ENCODE results near the gene CBLC. TPM values are rescaled to one million over a fixed set of nuclear protein-coding genes. Genes with fewer than 3 reads are reported as not detected.
"Not testable (repeated sequence)": the region's sequence is repeated elsewhere in the genome, so short reads cannot be mapped to it uniquely, and the experiment has no call there.

The CBLC gene
- polyA plus RNA-seq, 3 donors, result 0.45 to 11.1 (median 2.0) TPM

DNA sequence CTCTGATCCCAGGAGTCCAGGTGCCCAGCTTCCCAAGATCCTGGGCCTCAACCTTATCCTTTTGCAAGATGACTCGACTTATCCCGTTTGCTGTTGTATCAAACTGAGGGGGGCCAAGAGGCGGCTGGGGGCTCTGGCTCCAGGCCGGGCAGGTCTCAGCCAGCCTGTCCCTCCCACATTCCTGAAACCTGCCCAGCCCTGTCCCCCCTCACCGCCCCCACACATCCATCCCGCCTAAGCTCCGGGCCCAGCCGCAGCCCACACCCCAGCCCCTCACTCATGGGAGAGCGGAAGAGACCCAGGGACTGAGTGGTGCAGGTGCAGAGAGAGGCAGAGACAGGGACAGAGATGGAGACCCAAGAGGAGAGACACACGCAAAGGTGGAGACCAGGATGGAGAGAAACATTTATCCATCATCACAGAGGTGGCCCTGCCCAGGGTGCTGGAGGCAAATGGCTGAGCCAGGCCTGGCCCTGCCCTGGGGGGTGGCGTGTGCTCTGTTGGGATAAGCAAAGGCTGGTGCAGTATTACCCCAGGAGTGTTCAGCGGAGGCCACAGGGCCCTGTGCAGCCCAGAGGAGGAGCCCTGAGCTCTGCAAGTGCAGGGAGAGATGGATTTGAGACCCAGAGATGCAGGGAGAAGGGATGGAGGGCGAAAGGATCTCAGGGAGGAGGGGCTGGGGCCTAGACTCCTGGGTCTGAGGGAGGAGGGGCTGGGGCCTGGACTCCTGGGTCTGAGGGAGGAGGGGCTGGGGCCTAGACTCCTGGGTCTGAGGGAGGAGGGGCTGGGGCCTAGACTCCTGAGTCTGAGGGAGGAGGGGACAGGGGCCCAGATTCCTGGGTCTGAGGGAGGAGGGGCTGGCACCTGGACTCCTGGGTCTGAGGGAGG, 32.8 kb downstream of the CBLC start:
- WGBS, 3 donors, result 74 to 81% (median 78%) methylated on average over 13 of the region's 13 CpGs
- no peak overlapping the region for H3K27ac ChIP-seq (ENCODE audit: low read depth, low read length)

- WGBS, 3 donors, result 92 to 94% (median 93%) methylated on average over 6 to 7 of the region's 7 CpGs
- no peak overlapping the region for H3K27ac ChIP-seq (ENCODE audit: low read depth, low read length)
Observed at GRCh38 chr19:44811122-44811419, 33.4 kb downstream of the CBLC start.

GRCh38 chr19:44812142-44812718, 34.5 kb downstream of the CBLC start:
- no peak overlapping the region for H3K27ac ChIP-seq (ENCODE audit: low read depth, low read length)
- WGBS, 3 donors, result 91 to 94% (median 92%) methylated on average over 26 to 28 of the region's 28 CpGs

GRCh38 chr19:44813070-44813840, 35.6 kb downstream of the CBLC start:
- no peak overlapping the region for H3K27ac ChIP-seq (ENCODE audit: low read depth, low read length)
- 86 to 90% (median 87%) methylated on average over 38 of the region's 38 CpGs for WGBS, 3 donors

DNA sequence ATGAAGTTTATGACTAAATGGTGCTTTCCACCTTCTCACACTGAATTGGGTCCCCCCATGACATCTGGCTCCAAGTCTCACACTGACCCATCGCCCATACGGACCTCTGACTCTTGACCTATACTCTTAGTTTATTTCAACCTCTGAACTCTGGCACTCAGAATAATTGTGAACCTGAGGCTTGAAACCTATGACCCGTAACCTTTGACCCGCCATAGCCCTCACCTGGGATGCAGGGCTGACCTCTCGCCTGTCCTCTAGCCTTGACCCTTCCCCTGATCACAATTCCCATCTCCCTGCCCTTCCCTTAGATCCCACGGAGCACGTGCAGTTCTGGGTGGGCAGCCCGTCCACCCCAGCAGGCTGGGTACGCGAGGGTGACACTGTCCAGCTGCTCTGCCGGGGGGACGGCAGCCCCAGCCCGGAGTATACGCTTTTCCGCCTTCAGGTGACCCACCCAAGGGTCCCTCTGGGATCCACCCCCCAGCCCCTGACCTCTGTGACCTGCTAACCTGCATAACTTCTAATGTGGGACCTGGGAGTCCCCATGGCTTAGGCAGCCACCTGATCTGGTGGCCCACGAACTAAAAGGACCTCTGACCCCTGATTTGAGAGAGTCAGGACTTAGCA, 36.3 kb downstream of the CBLC start:
- 92 to 94% (median 94%) methylated on average over 16 of the region's 16 CpGs for WGBS, 3 donors
- H3K27ac ChIP-seq (ENCODE audit: low read depth, low read length), result no peak overlapping the region

- 84 to 93% (median 86%) methylated on average over 17 of the region's 17 CpGs for WGBS, 3 donors
- no peak overlapping the region for H3K27ac ChIP-seq (ENCODE audit: low read depth, low read length)
Observed at GRCh38 chr19:44814517-44814916, 36.8 kb downstream of the CBLC start.

DNA sequence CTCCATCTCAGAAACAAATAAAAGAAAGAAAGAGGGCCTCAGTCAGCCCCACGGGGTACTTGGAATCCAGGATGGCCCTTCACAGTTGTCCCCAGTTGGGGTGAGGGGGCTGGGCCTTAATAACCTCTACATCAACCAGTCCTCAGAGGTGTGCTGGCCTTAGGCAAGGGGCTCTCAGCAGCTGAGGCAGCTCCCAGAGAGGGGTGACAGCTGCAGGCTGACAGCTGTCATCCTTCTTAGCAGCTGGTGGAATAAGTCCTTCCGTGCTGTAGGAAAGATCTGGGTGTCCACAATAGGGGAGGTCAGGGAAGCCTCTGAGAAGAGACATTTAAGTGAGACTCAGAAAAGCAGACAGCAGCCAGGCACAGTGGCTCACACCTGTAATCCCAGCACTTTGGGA, 38.6 kb downstream of the CBLC start:
- 74 to 81% (median 81%) methylated on average over 2 of the region's 2 CpGs for WGBS, 3 donors
- no peak overlapping the region for H3K27ac ChIP-seq (ENCODE audit: low read depth, low read length)

DNA sequence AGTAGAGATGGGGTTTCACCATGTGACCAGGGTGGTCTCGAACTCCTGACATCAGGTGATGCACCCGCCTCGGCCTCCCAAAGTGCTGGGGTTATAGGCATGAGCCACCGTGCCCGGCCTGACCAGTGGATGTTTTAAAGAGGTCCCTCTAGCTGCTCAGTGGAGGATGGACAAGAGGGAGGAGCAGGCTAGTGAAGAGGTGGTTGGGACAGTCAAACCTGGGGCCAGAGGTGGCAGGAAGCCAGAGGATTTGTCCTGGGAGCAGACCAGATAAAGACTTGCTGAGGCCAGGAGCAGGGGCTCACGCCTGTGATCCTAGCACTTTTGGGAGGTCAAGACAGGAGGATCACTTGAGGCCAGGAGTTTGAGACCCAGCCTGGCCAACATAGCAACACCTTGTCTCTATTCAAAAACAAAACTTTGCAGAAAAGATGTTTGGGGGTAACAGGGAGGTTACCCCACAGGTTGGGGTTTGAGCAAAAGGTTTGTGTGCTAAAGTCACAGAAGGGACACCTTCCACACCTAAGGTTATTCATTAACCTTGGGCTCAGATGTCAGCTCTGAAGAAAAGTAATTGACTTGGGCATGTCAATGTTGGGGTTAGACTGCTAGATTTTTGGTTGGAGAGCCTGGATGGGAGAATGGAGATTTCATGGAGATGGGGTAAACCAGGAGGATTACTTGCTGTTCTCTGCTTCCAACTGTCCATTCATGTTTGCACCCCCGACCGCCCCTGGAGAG, 40.2 kb downstream of the CBLC start:
- no peak overlapping the region for H3K27ac ChIP-seq (ENCODE audit: low read depth, low read length)
- 88 to 94% (median 93%) methylated on average over 8 of the region's 8 CpGs for WGBS, 3 donors

GRCh38 chr19:44818466-44819031, 40.9 kb downstream of the CBLC start:
- WGBS, 3 donors, result 82 to 90% (median 88%) methylated on average over 16 to 20 of the region's 20 CpGs

DNA sequence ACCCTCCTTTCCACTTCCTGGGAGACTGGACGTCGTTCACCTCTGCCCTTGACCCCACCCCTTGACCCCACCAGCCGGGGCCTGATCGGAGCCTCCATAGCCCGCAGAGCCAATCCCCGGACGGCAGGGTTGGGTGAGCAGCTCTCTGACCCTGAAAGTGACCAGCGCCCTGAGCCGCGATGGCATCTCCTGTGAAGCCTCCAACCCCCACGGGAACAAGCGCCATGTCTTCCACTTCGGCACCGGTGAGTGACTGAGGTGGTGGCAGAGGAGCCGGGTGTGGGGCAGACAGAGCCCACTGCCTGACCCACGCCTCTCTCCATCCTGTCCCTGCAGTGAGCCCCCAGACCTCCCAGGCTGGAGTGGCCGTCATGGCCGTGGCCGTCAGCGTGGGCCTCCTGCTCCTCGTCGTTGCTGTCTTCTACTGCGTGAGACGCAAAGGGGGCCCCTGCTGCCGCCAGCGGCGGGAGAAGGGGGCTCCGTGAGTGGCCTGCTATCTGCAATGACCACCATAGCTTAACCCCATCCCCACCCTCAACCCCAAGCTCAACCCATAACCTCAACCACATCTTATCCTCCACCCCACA, 41.6 kb downstream of the CBLC start:
- H3K27ac ChIP-seq (ENCODE audit: low read depth, low read length), result no peak overlapping the region
- 89 to 97% (median 91%) methylated on average over 28 of the region's 28 CpGs for WGBS, 3 donors

More at GRCh38 chr19:44818466-44819031, 40.9 kb downstream of the CBLC start:
- no peak overlapping the region for H3K27ac ChIP-seq (ENCODE audit: low read depth, low read length)

GRCh38 chr19:44820648-44821609, 43.2 kb downstream of the CBLC start:
- H3K27ac ChIP-seq (ENCODE audit: low read depth, low read length), result no peak overlapping the region
- WGBS, 3 donors, result 48 to 66% (median 58%) methylated on average over 29 to 34 of the region's 35 CpGs

DNA sequence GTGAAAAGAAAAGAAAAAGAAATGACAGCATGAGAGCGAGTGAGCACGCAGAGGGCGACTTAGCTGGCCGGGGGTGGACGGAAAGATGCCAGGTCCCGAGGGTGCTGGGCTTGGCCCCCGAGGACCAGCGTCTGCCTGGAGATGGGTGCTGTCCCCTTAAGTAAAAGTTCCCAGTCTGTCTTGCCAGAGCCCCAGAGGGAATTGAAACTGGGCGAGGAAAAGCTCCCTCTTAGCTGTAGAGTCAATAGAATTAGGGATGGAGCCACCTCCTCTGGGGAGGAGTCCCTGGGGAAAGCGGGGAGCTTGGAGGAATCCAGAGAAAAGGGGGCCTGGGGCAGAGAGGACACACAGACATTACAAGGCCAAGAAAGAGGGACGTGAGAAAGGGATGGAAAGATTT, 44.5 kb downstream of the CBLC start:
- WGBS, 3 donors, result 59 to 77% (median 67%) methylated on average over 11 of the region's 11 CpGs
- H3K27ac ChIP-seq (ENCODE audit: low read depth, low read length), result no peak overlapping the region

- no peak overlapping the region for H3K27ac ChIP-seq (ENCODE audit: low read depth, low read length)
- WGBS, 3 donors, result 67 to 74% (median 73%) methylated on average over 10 of the region's 10 CpGs
Observed at GRCh38 chr19:44822670-44823372, 45.1 kb downstream of the CBLC start.

- no peak overlapping the region for H3K27ac ChIP-seq (ENCODE audit: low read depth, low read length)
- WGBS, 3 donors, result 21 to 69% (median 58%) methylated on average over 4 of the region's 4 CpGs
Observed at GRCh38 chr19:44823373-44823698, 45.6 kb downstream of the CBLC start.

DNA sequence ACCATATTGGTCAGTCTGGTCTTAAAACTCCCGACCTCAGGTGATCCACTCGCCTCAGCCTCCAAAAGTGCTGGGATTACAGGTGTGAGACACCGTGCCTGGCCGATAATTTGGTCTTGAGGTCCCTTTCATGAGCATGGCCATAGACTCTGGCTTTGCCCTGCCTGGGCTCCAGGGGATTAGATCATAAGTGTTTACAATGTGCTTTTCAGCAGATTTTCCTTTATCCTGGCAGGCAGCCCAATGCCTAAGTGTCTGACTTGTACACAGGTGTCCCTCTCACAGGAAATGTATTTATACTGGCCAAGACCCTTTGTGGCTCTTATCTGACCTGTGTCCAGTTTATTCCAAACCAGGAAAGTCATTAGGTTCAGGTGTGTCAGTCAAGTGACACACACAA, 47.1 kb downstream of the CBLC start:
- WGBS, 3 donors, result 55 to 87% (median 78%) methylated on average over 4 of the region's 4 CpGs
- no peak overlapping the region for H3K27ac ChIP-seq (ENCODE audit: low read depth, low read length)

GRCh38 chr19:44832875-44833274, 55.2 kb downstream of the CBLC start:
- not testable (repeated sequence) for H3K27ac ChIP-seq (ENCODE audit: low read depth, low read length)
- 76 to 91% (median 86%) methylated on average over 6 of the region's 6 CpGs for WGBS, 3 donors

Data from adipose tissue (tissue), 3 donors.